Endodermal cell (in vitro differentiated cells): ENCODE data around the gene BCS1L. TPM values are rescaled to one million over a fixed set of nuclear protein-coding genes. Genes with fewer than 3 reads are reported as not detected.

Experiments
- DNase-seq: peaks from one replicate; pipeline ENCODE4 v3.0.0-alpha.2; 2017
- H3K27ac ChIP-seq: 2 replicates; pipeline ENCODE4 v1.5.1; 2013; ENCODE audit warnings: mild to moderate bottlenecking, low read depth, low read length, moderate library complexity
- H3K27me3 ChIP-seq: 2 replicates; pipeline ENCODE4 v1.6.1; 2013; ENCODE audit warnings: mild to moderate bottlenecking, low read length, moderate library complexity; ENCODE audit not compliant: insufficient read depth, control insufficient read depth, poor library complexity, severe bottlenecking
- H3K36me3 ChIP-seq: 2 replicates; pipeline ENCODE4 v1.7.0; 2013; ENCODE audit warnings: mild to moderate bottlenecking, low read length, moderate library complexity; ENCODE audit not compliant: control insufficient read depth, insufficient read depth
- H3K4me1 ChIP-seq: one replicate; pipeline ENCODE4 v1.7.0; 2013; ENCODE audit warnings: low read length; ENCODE audit not compliant: control insufficient read depth, insufficient read depth
- H3K4me3 ChIP-seq: 2 replicates; pipeline ENCODE4 v1.5.1; 2013; ENCODE audit warnings: mild to moderate bottlenecking, low read length, moderate library complexity
- H3K9ac ChIP-seq: 2 replicates; pipeline ENCODE4 v1.6.1; 2013; ENCODE audit warnings: mild to moderate bottlenecking, low read length, moderate library complexity; ENCODE audit not compliant: poor library complexity, severe bottlenecking; ENCODE audit errors: extremely low read depth
- H3K9me3 ChIP-seq: 2 replicates; pipeline ENCODE4 v1.6.1; 2013; ENCODE audit warnings: mild to moderate bottlenecking, low read length, moderate library complexity; ENCODE audit not compliant: control insufficient read depth
- H3K27ac Mint-ChIP-seq: 2 replicates; pipeline ENCODE4 v1.8.0; 2020; ENCODE audit warnings: mixed read lengths
- H3K27me3 Mint-ChIP-seq: 2 replicates; pipeline ENCODE4 v1.8.0; 2021; ENCODE audit warnings: mild to moderate bottlenecking, mixed read lengths; ENCODE audit not compliant: insufficient read depth
- H3K36me3 Mint-ChIP-seq: 2 replicates; pipeline ENCODE4 v1.8.0; 2020; ENCODE audit warnings: low read depth, mixed read lengths
- H3K4me1 Mint-ChIP-seq: 2 replicates; pipeline ENCODE4 v1.8.0; 2020; ENCODE audit warnings: mixed read lengths
- H3K4me3 Mint-ChIP-seq: 2 replicates; pipeline ENCODE4 v1.8.0; 2020; ENCODE audit warnings: mild to moderate bottlenecking, moderate library complexity, mixed read lengths
- H3K9me3 Mint-ChIP-seq: 2 replicates; pipeline ENCODE4 v1.8.0; 2020; ENCODE audit warnings: mild to moderate bottlenecking, mixed read lengths
- CTCF ChIP-seq: fragments of 200-600 bp; sonication (generic); conservative IDR thresholded peaks from 2 replicates; pipeline ENCODE4 v1.5.0; 2021; ENCODE audit warnings: antibody characterized with exemption, mild to moderate bottlenecking
- WGBS, 2 experiments: methylation state at CpG; one replicate each; pipeline versions ENCODE4 v1.1.5 to v1.1.7; 2013; ENCODE audit warnings: missing lambda C conversion rate in 2 of 2, mixed read lengths in 1 of 2; ENCODE audit not compliant: insufficient coverage in 1 of 2, insufficient read length in 1 of 2; 5-methylcytosine and 5-hydroxymethylcytosine counted together
- total RNA-seq, 2 donors: library from RNA; stranded (reverse); fragmentation: NEBNext Ultra II Directional in 1 of 2; extraction: Animal tissue kit (Norgen Biotek cat#: 25700) in 1 of 2; gene quantifications; 2 replicates in 1 of 2; 3 replicates in 1 of 2; pipeline ENCODE4 v1.2.1, GENCODE V29; 2021

The BCS1L gene
- total RNA-seq, 2 donors from 2014 or later = 24.0 to 31.5 TPM

- H3K27me3 Mint-ChIP-seq = no peaks in the 10 kb centered on the region
- no peaks in the 10 kb centered on the region for H3K9me3 ChIP-seq
- no peaks in the 10 kb centered on the region for H3K27me3 ChIP-seq
- no peaks in the 10 kb centered on the region for H3K4me1 ChIP-seq
- no peaks in the 10 kb centered on the region for H3K4me1 Mint-ChIP-seq
- no peaks in the 10 kb centered on the region for H3K9me3 Mint-ChIP-seq
- DNase-seq = no peak
- no peak overlapping the region for H3K4me3 Mint-ChIP-seq
- peak; percentile 17 for TF ChIP-seq CTCF
- H3K36me3 ChIP-seq = peaks cover 87% of the 10 kb centered on the region
- H3K9ac ChIP-seq = no peak overlapping the region
- peaks cover 67% of the 10 kb centered on the region for H3K36me3 Mint-ChIP-seq
- H3K4me3 ChIP-seq = no peak overlapping the region
- H3K27ac Mint-ChIP-seq = no peak overlapping the region
- 89 to 94% methylated on average over 9 to 11 of the region's 11 CpGs for WGBS, 2 experiments
- H3K27ac ChIP-seq = no peak overlapping the region
Observed at GRCh38 chr2:218648787-218649100, 10.7 kb upstream of the BCS1L start.

- H3K27ac ChIP-seq = no peak overlapping the region
- peaks cover 64% of the 10 kb centered on the region for H3K36me3 ChIP-seq
- Mint-ChIP-seq H3K9me3 (no peaks in the 10 kb centered on the region), H3K4me1 (peaks cover 10% of the 10 kb centered on the region), H3K36me3 (peaks cover 41% of the 10 kb centered on the region), H3K27me3 (peaks cover 2% of the 10 kb centered on the region), H3K27ac (no peak overlapping the region), H3K4me3 (no peak overlapping the region)
- no peak overlapping the region for H3K9ac ChIP-seq
- WGBS, 2 experiments = 92 to 94% methylated on average over 2 of the region's 2 CpGs
- H3K4me3 ChIP-seq = no peak overlapping the region
- no peaks in the 10 kb centered on the region for H3K4me1 ChIP-seq
- no peak for TF ChIP-seq CTCF
- no peak for DNase-seq
- no peaks in the 10 kb centered on the region for H3K9me3 ChIP-seq
- H3K27me3 ChIP-seq = no peaks in the 10 kb centered on the region
Observed at GRCh38 chr2:218655751-218656150, 3.7 kb upstream of the BCS1L start.

- TF ChIP-seq CTCF = peak; percentile 74
- Histone ChIP-seq H3K4me3 (peak overlapping the region; percentile 98), H3K27me3 (no peaks in the 10 kb centered on the region), H3K27ac (no peak overlapping the region), H3K9ac (peak overlapping the region; percentile 59), H3K4me1 (no peaks in the 10 kb centered on the region), H3K9me3 (no peaks in the 10 kb centered on the region), H3K36me3 (peaks cover 62% of the 10 kb centered on the region)
- Mint-ChIP-seq H3K36me3 (peaks cover 39% of the 10 kb centered on the region), H3K9me3 (no peaks in the 10 kb centered on the region), H3K27ac (peak overlapping the region; percentile 83), H3K4me1 (peaks cover 10% of the 10 kb centered on the region), H3K27me3 (peaks cover 2% of the 10 kb centered on the region), H3K4me3 (peak overlapping the region; percentile 85)
- WGBS, 2 experiments = 3 to 8% methylated on average over 11 to 27 of the region's 27 CpGs
- peak; percentile 88 for DNase-seq
Observed at GRCh38 chr2:218658671-218659257, 719 bp upstream of the BCS1L start.
